ENCODE measurements around the gene RTTN. TPM values are rescaled to one million over a fixed set of nuclear protein-coding genes. Genes with fewer than 3 reads are reported as not detected.

Gene RTTN
- total and polyA plus RNA-seq, 2 of the 4 experiments (the other 2 are of a cell fraction): 5.8 to 19.9 TPM

GRCh38 chr18:70029163-70029562, 176.3 kb downstream of the RTTN start:
- BruUV-seq (replicated peaks): no TSS peak
- no peak overlapping the region for H3K27ac ChIP-seq (ENCODE audit: insufficient read depth, low read length)
- POLR2A ChIA-PET (ENCODE audit: unreplicated experiment): no interaction called here

More at GRCh38 chr18:70029163-70029562, 176.3 kb downstream of the RTTN start:
- H3K36me3 ChIP-seq (ENCODE audit: control insufficient read depth, insufficient read depth, low read length): no peaks in the 10 kb centered on the region; the same call in 1 of the 2 replicates
- CTCF ChIA-PET: no interaction called here
- no peak overlapping the region for H2BK120ac ChIP-seq (ENCODE audit: low read depth, low read length)
- H3K4ac ChIP-seq (ENCODE audit: low read depth, low read length): no peak overlapping the region
- H3K9me1 ChIP-seq (ENCODE audit: insufficient read depth, low read length): no peaks in the 10 kb centered on the region
- no peak overlapping the region for H3K18ac ChIP-seq (ENCODE audit: low read depth, low read length)
- H2AK9ac ChIP-seq (replicated peaks; ENCODE audit: low read depth, low read length, poor library complexity): no peak overlapping the region
- H3K23ac ChIP-seq (ENCODE audit: low read depth, low read length): no peak overlapping the region
- no peak overlapping the region for H3K4me2 ChIP-seq (ENCODE audit: low read depth, low read length)
- in situ Hi-C loops (cut with MboI; ENCODE audit: low sequenced_read_pairs): no loop called here
- H2BK20ac ChIP-seq (ENCODE audit: low read depth, low read length): no peak overlapping the region
- no peaks in the 10 kb centered on the region for H3K27me3 ChIP-seq (ENCODE audit: control insufficient read depth, insufficient read depth, low read length)
- ATAC-seq (ENCODE audit: low read depth): no peak
- no peak overlapping the region for H2BK15ac ChIP-seq (ENCODE audit: low read depth, low read length)
- no peak for DNase-seq
- no peak overlapping the region for H4K91ac ChIP-seq (ENCODE audit: insufficient read depth, low read depth, low read length)
- H4K20me1 ChIP-seq (ENCODE audit: insufficient read depth, low read length): no peaks in the 10 kb centered on the region
- TF ChIP-seq, protein P1, sequence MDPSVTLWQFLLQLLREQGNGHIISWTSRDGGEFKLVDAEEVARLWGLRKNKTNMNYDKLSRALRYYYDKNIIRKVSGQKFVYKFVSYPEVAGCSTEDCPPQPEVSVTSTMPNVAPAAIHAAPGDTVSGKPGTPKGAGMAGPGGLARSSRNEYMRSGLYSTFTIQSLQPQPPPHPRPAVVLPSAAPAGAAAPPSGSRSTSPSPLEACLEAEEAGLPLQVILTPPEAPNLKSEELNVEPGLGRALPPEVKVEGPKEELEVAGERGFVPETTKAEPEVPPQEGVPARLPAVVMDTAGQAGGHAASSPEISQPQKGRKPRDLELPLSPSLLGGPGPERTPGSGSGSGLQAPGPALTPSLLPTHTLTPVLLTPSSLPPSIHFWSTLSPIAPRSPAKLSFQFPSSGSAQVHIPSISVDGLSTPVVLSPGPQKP (IDR thresholded peaks at IDR 0.05; ENCODE audit: borderline replicate concordance, low read depth, low read length): no peak
- TF ChIP-seq MAZ (IDR thresholded peaks at IDR 0.05; ENCODE audit: borderline replicate concordance, low read depth, low read length) (no peak), MAFK (IDR thresholded peaks at IDR 0.05; ENCODE audit: low read depth, low read length) (no peak)
- H4K8ac ChIP-seq (ENCODE audit: low read depth in 2 of 2, low read length in 2 of 2): no peak overlapping the region
- H4K5ac ChIP-seq (ENCODE audit: low read depth, low read length): no peak overlapping the region
- no peaks in the 10 kb centered on the region for H3K79me1 ChIP-seq (ENCODE audit: low read depth in 1 of 2, low read length in 2 of 2)
- no peak overlapping the region for H3K9ac ChIP-seq (ENCODE audit: low read depth, low read length)
- intact Hi-C loops (cut with micrococcal nuclease): no loop called here
- no CpG with 5 or more reads among the region's 1 CpG for WGBS, 2 experiments (ENCODE audit: extremely low coverage in 2 of 2, insufficient read length in 1 of 2)
- H3K4me3 ChIP-seq (ENCODE audit: insufficient read depth, low read depth, low read length): no peak overlapping the region
- dilution Hi-C loops (cut with HindIII; ENCODE audit: low sequenced_read_pairs, unreplicated experiment): no loop called here
- no peaks in the 10 kb centered on the region for H3K4me1 ChIP-seq (ENCODE audit: control insufficient read depth, insufficient read depth, low read length)
- H3K56ac ChIP-seq (ENCODE audit: extremely low read depth, insufficient read depth, low read length): no peak overlapping the region
- H2BK5ac ChIP-seq (ENCODE audit: low read depth, low read length, poor library complexity, severe bottlenecking): no peak overlapping the region
- no peak overlapping the region for H3K14ac ChIP-seq (replicated peaks; ENCODE audit: low read depth, low read length)
- H2AFZ ChIP-seq (replicated peaks; ENCODE audit: low read length, poor library complexity): no peak overlapping the region
- H3K9me3 ChIP-seq (ENCODE audit: control insufficient read depth, insufficient read depth, low read length): no peaks in the 10 kb centered on the region
- H2AK5ac ChIP-seq (ENCODE audit: low read depth, low read length): no peak overlapping the region
